Mesodermal cell (in vitro differentiated cells): Measurements from ENCODE around the gene CHRNA10. TPM values are rescaled to one million over a fixed set of nuclear protein-coding genes. Genes with fewer than 3 reads are reported as not detected.

Experiments used
- H3K27ac ChIP-seq: 2 replicates; pipeline ENCODE4 v1.7.0; 2013; ENCODE audit warnings: mild to moderate bottlenecking, low read depth, low read length, moderate library complexity; ENCODE audit not compliant: severe bottlenecking
- H3K36me3 ChIP-seq: 2 replicates; pipeline ENCODE4 v1.7.1; 2013; ENCODE audit warnings: mild to moderate bottlenecking, low read length, moderate library complexity; ENCODE audit not compliant: control insufficient read depth, insufficient read depth
- H3K4me1 ChIP-seq: one replicate; pipeline ENCODE4 v1.7.1; 2013; ENCODE audit warnings: mild to moderate bottlenecking, low read length; ENCODE audit not compliant: insufficient read depth, control insufficient read depth, poor library complexity, severe bottlenecking
- H3K4me3 ChIP-seq: 2 replicates; pipeline ENCODE4 v1.7.0; 2013; ENCODE audit warnings: low read length, control low read depth, mild to moderate bottlenecking; ENCODE audit not compliant: insufficient read depth, poor library complexity, severe bottlenecking; ENCODE audit errors: extremely low read depth
- H3K9me3 ChIP-seq: 2 replicates; pipeline ENCODE4 v1.7.1; 2013; ENCODE audit warnings: mild to moderate bottlenecking, low read length, moderate library complexity; ENCODE audit not compliant: control insufficient read depth
- WGBS, 2 experiments: methylation state at CpG; one replicate each; pipeline ENCODE4 v1.1.5; 2013; ENCODE audit warnings: missing lambda C conversion rate in 2 of 2; ENCODE audit not compliant: insufficient coverage in 2 of 2; 5-methylcytosine and 5-hydroxymethylcytosine counted together
- polyA plus RNA-seq, 2 experiments: library from polyadenylated mRNA; stranded (reverse); fragments of 50-300 nt; gene quantifications; one replicate each; pipeline ENCODE4 v1.2.3, GENCODE V29; 2013

CHRNA10 gene
- polyA plus RNA-seq (2013, experiment 1 of 2) = 0.74 TPM
- polyA plus RNA-seq (2013, experiment 2 of 2) = 0.40 TPM

GRCh38 chr11:3671334-3672254 lies at the start of gene CHRNA10:
TSS of gene CHRNA10 (minus strand) at chr11:3671384. CDS start at chr11:3671312, 72 bp downstream.
- H3K4me3 ChIP-seq = no peak within 1 kb of the TSS
- no peak within 1 kb of the TSS for H3K27ac ChIP-seq
- WGBS, 2 experiments = 81 to 86% methylated on average over 7 to 9 of the region's 9 CpGs
- no peaks in the 10 kb centered on the region for H3K9me3 ChIP-seq
- peaks cover 77% of the 10 kb centered on the region for H3K36me3 ChIP-seq
- peaks cover 6% of the 10 kb centered on the region for H3K4me1 ChIP-seq

GRCh38 chr11:3712274-3712673 lies 41.1 kb upstream of the CHRNA10 start:
- H3K36me3 ChIP-seq = peaks cover 93% of the 10 kb centered on the region

GRCh38 chr11:3710485-3711259 lies 39.5 kb upstream of the CHRNA10 start:
- H3K27ac ChIP-seq = no peak overlapping the region
- WGBS, 2 experiments = 100% methylated on average over 1 of the region's 4 CpGs; no CpG with 5 or more reads in 1 of the 2 experiments
- no peaks in the 10 kb centered on the region for H3K4me1 ChIP-seq
- H3K4me3 ChIP-seq = no peak overlapping the region
- H3K36me3 ChIP-seq = peaks cover 91% of the 10 kb centered on the region
- no peaks in the 10 kb centered on the region for H3K9me3 ChIP-seq

More at GRCh38 chr11:3712274-3712673, 41.1 kb upstream of the CHRNA10 start:
- Histone ChIP-seq H3K9me3 (no peaks in the 10 kb centered on the region), H3K4me3 (no peak overlapping the region), H3K4me1 (no peaks in the 10 kb centered on the region), H3K27ac (no peak overlapping the region)
- 88 to 95% methylated on average over 4 to 5 of the region's 6 CpGs for WGBS, 2 experiments

GRCh38 chr11:3709977-3710376 lies 38.8 kb upstream of the CHRNA10 start:
- H3K4me3 ChIP-seq = no peak overlapping the region
- no CpG with 5 or more reads among the region's 1 CpG for WGBS, 2 experiments
- no peaks in the 10 kb centered on the region for H3K4me1 ChIP-seq
- H3K36me3 ChIP-seq = peaks cover 91% of the 10 kb centered on the region
- H3K9me3 ChIP-seq = no peaks in the 10 kb centered on the region
- no peak overlapping the region for H3K27ac ChIP-seq

- Histone ChIP-seq H3K9me3 (no peaks in the 10 kb centered on the region), H3K27ac (no peak overlapping the region), H3K4me3 (no peak overlapping the region), H3K36me3 (peaks cover 91% of the 10 kb centered on the region), H3K4me1 (no peaks in the 10 kb centered on the region)
- WGBS, 2 experiments = no CpG with 5 or more reads among the region's 2 CpGs
These were observed 36.0 kb upstream of the CHRNA10 start for GRCh38 chr11:3707176-3707575.

- H3K4me1 ChIP-seq = no peaks in the 10 kb centered on the region
- peaks cover 97% of the 10 kb centered on the region for H3K36me3 ChIP-seq
- 90% methylated on average over 2 of the region's 3 CpGs; no CpG with 5 or more reads in 1 of the 2 experiments for WGBS, 2 experiments
- no peak overlapping the region for H3K27ac ChIP-seq
- H3K4me3 ChIP-seq = no peak overlapping the region
- no peaks in the 10 kb centered on the region for H3K9me3 ChIP-seq
These were observed 32.2 kb upstream of the CHRNA10 start for GRCh38 chr11:3703383-3703782.

- no peak overlapping the region for H3K4me3 ChIP-seq
- H3K9me3 ChIP-seq = no peaks in the 10 kb centered on the region
- H3K36me3 ChIP-seq = peaks cover 98% of the 10 kb centered on the region
- no peak overlapping the region for H3K27ac ChIP-seq
- 90% methylated on average over 1 of the region's 2 CpGs; no CpG with 5 or more reads in 1 of the 2 experiments for WGBS, 2 experiments
- H3K4me1 ChIP-seq = no peaks in the 10 kb centered on the region
These were observed 29.7 kb upstream of the CHRNA10 start for GRCh38 chr11:3700910-3701309.

GRCh38 chr11:3700410-3700809 lies 29.2 kb upstream of the CHRNA10 start:
- Histone ChIP-seq H3K36me3 (peaks cover 98% of the 10 kb centered on the region), H3K9me3 (no peaks in the 10 kb centered on the region), H3K27ac (no peak overlapping the region), H3K4me3 (no peak overlapping the region), H3K4me1 (no peaks in the 10 kb centered on the region)
- WGBS, 2 experiments = 100% methylated on average over 2 of the region's 2 CpGs; no CpG with 5 or more reads in 1 of the 2 experiments

GRCh38 chr11:3686751-3687150 lies 15.6 kb upstream of the CHRNA10 start:
- WGBS, 2 experiments = 100% methylated on average over 2 of the region's 4 CpGs
- peaks cover 89% of the 10 kb centered on the region for H3K36me3 ChIP-seq
- no peaks in the 10 kb centered on the region for H3K4me1 ChIP-seq
- H3K9me3 ChIP-seq = no peaks in the 10 kb centered on the region
- H3K27ac ChIP-seq = no peak overlapping the region
- no peak overlapping the region for H3K4me3 ChIP-seq

- peaks cover 89% of the 10 kb centered on the region for H3K36me3 ChIP-seq
- H3K9me3 ChIP-seq = no peaks in the 10 kb centered on the region
- no peaks in the 10 kb centered on the region for H3K4me1 ChIP-seq
- 86 to 95% methylated on average over 7 of the region's 7 CpGs for WGBS, 2 experiments
- no peak overlapping the region for H3K4me3 ChIP-seq
- no peak overlapping the region for H3K27ac ChIP-seq
These were observed 14.7 kb upstream of the CHRNA10 start for GRCh38 chr11:3685923-3686322.
